ENCODE results near the gene NDUFA6. TPM values are rescaled to one million over a fixed set of nuclear protein-coding genes. Genes with fewer than 3 reads are reported as not detected.

The NDUFA6 gene
- total RNA-seq, 1 donor from 2014 or later: 68.3 TPM

GRCh38 chr22:42070517-42071422 lies 19.8 kb downstream of the NDUFA6 start, which contains the start of gene NAGA:
TSS of gene NAGA (minus strand) at chr22:42070812. CDS start at chr22:42070297, 515 bp downstream.
- peak; percentile 99 for DNase-seq

- no peak for DNase-seq
Observed at GRCh38 chr22:42069801-42070516, 20.6 kb downstream of the NDUFA6 start.

DNA sequence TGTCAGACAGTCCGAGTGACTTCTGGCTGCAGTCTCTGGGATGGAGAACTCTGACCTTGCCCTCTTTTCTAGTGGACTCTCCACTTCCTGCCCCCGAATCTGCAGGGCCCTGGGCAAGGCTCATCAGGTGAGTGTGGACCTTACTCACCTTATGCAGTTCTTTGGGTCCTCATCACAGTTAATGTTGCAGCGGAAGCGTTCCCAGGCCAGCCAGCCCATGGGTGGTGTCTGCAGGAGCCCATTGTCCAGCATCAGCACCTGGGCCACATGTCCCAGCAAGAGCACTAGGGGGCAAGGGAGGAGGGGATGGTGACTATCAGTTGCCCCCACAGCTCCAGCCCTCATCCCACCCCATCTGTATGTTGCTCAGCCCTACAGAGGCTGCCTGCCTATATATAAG lies 22.3 kb downstream of the NDUFA6 start:
- DNase-seq: no peak

- no peak for DNase-seq
Observed at GRCh38 chr22:42067671-42068251, 22.8 kb downstream of the NDUFA6 start.

DNA sequence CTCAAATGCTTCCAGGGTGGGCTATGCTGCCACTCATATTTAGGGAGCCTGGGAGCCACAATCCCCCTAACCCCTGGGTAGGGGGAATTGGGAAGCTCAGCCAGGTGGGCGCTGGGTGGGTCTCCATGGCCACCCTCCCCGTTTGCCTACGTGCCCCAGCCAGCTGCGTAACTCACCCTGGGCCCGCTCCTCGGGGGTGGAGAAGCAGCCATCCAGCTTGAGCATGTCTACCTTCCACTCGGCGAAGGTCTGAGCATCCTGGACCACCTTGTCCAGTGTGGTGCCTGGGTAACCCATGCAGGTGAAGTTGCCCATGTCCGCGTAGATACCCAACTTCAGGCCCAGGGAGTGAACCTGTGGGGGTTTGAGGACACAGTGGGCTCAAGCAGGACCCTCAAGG lies 23.6 kb downstream of the NDUFA6 start:
- no peak for DNase-seq

GRCh38 chr22:42066126-42066761 lies 24.3 kb downstream of the NDUFA6 start:
- DNase-seq: no peak

DNA sequence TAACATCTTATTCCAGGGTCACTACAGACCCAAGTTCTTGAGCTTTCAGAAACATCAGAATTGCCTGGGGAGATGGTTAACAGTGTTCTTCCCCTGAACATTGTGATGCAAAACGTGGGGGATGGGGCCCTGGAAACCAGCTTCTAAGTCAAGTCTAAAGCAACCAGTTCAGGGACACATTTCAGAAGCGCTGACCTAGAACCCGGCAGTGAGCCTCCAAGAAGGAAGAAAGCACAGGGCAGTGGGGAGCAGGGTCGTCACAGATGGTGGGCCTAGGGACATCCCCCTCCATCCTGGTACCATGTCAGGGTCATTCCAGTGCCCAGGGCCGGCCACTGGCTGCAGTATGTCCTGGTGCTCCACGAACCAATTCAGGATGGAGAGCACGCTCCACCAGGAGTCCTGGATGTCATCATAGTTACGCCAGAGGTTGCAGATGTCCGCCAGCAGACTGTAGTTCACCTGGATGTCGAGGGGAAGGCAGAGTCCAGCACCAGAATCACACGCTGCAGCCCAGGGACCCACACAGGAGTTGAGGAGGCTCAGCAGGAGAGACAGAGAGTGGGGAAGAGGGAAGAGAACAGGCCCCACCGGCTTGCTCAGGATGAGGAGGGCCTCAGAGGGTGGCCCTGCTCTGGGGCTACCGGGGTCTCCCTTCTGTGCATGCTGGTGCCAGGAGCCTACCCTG lies 25.0 kb downstream of the NDUFA6 start:
- no peak for DNase-seq

GRCh38 chr22:42064629-42065028 lies 25.9 kb downstream of the NDUFA6 start:
- no peak for DNase-seq

- DNase-seq: no peak
Observed at GRCh38 chr22:42062506-42063170, 27.9 kb downstream of the NDUFA6 start.

DNA sequence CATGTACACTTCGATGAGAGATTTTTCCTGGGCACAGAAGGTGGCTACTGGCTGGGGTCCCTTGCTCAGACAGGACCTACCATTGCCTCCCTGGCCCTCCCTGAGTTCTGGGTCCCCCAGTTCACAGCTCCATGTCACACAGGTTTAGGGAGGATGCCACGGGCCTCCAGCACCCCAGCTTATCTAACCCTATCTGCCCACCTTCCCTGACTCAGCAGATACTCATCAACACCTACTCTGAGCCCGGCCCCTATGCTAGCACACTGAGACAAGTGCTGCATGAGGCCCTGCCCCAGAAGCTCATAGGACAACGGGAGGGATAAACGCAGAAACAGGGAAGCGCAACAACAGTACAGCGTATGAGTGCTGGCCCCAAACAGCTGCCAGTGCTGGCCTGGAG lies 29.5 kb downstream of the NDUFA6 start:
- no peak for DNase-seq

DNA sequence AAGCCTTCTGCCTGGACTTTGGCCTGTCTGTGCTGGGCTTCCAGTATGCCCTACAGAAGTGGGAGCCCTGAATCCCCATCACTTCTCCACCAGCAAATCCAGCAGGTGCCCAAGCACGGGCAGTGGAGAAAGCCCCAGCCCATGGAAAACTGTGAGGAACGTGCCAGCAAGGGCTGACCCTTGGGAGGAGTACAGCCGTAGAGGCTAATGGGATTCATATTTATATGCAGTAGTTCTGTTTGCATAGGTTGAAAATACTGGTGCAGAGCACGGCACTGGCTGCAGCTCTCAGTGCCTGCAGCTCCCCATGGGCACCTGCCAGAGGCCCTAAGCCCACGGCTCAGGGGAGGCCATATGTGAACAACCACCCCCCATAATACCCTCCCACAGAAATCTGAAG lies 30.1 kb downstream of the NDUFA6 start:
- no peak for DNase-seq

DNA sequence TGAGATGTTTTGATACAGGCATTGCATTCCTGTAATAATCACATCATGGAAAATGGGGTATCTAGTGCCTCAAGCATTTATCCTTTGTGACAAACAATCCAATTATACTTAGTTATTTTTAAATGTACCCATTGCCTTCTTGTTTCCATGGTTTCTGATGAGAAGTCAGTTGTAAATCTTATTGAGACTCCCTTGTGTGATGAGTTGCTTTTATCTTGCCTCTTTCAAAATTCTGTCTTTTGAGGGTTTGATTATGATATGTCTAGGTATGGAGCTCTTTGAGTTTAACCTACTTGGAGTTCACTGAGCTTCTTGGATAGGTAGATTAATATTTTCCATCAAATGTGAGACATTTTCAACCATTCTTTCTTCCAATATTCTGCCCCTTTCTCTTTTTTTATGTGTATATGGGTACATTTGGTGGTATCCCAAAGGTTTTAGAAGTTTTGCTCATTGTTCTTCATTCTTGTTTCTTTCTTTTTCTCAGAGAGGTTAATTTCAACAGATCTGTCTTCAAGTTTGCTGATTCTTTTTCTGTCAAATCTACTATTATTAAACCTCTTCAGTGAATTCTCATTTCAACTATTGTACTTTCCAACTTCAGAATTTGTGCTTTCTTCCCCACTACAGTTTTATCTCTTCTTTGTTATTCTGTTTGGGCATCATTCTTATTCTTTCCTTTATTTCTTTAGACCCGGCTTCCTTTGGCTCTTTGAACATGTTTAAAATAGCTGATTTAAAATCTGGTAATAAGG lies 33.6 kb downstream of the NDUFA6 start:
- DNase-seq: no peak

DNA sequence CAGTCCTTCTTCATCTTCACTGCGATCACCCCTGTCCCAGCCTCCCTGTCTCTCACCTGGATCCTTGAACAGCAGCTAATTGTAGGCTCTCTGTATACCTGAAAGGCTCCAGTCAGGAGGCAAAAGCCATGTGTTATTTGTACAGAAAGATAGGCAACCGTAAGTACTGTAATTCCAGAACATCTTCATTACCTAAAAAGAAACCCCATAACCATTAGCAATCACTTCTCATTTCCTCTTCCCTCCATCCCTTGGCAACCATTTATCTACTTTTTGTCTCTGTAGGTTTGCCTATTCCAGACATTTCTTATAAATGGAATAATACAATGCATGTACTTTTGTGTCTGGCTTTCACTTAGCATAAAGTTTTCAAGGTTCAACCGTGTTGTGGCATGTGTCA lies 37.8 kb downstream of the NDUFA6 start:
- DNase-seq: no peak

DNA sequence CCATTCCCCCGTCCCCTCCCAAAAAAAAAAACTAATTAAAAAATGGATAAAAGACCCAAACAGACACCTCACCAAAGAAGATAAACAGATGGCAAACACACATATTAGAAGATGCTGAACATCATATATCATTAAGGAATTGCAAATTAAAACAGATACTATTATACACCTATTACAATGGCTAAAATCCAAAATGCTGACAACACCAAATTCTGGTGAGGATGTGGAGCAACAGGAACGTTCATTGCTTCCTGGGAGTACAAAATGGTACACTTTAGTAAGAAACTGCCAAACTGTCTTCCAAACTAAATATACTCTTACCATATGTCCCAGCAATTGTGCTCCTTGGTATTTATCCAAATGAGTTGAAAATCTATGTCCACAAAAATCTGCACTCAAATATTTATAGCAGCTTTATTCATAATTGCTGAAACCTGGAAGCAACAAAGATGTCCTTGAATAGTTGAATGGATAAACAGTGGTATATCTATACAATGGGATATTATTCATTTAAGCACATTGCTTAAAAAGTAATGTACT lies 39.9 kb downstream of the NDUFA6 start:
- DNase-seq: no peak

DNA sequence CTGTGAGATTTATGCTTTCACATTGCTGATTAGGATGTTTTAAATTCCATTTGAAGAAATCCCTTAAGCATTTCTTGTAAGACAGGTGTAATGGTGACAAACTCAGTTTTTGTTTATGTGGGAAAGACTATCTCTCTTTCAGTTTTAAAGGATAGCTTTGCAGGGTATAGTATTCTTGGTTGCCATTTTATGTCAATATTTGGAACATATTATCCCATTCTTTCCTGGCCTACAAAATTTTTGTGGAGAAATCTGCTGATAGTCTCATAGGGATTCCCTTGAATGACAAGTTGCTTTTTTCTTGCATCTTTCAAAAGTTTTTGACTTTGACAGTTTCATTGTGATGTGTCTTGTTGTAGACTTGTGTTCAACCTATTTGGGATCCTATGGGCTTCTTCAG lies 48.8 kb downstream of the NDUFA6 start:
- no peak for DNase-seq

GRCh38 chr22:42039271-42039670 lies 51.3 kb downstream of the NDUFA6 start:
- DNase-seq: no peak

All from tongue (tissue), 2 donors.